Measurements from ENCODE around the gene CLRN1. TPM values are rescaled to one million over a fixed set of nuclear protein-coding genes. Genes with fewer than 3 reads are reported as not detected.

Gene CLRN1
- total and polyA plus RNA-seq, 2 donors: not detected

GRCh38 chr3:150960708-150961684, 11.5 kb downstream of the CLRN1 start:
- Histone ChIP-seq H3K4me3 (ENCODE audit: low read depth, low read length) (no peak overlapping the region), H3K27ac (ENCODE audit: low read depth) (no peak overlapping the region), H3K36me3 (ENCODE audit: insufficient read depth) (no peaks in the 10 kb centered on the region), H3K4me1 (ENCODE audit: insufficient read depth) (no peaks in the 10 kb centered on the region)
- WGBS: 64% methylated on average over 5 of the region's 5 CpGs
- DNase-seq (ENCODE audit: extremely low spot score): no peak

GRCh38 chr3:150958683-150959082, 13.8 kb downstream of the CLRN1 start:
- no peaks in the 10 kb centered on the region for H3K4me1 ChIP-seq (ENCODE audit: insufficient read depth)
- 57% methylated on average over 3 of the region's 3 CpGs for WGBS
- no peak for DNase-seq (ENCODE audit: extremely low spot score)
- no peaks in the 10 kb centered on the region for H3K36me3 ChIP-seq (ENCODE audit: insufficient read depth)
- no peak overlapping the region for H3K27ac ChIP-seq (ENCODE audit: low read depth)
- H3K4me3 ChIP-seq (ENCODE audit: low read depth, low read length): no peak overlapping the region

GRCh38 chr3:150956376-150956775, 16.2 kb downstream of the CLRN1 start:
- WGBS: 59% methylated on average over 6 of the region's 6 CpGs
- Histone ChIP-seq H3K4me1 (ENCODE audit: insufficient read depth) (no peaks in the 10 kb centered on the region), H3K36me3 (ENCODE audit: insufficient read depth) (no peaks in the 10 kb centered on the region), H3K27ac (ENCODE audit: low read depth) (no peak overlapping the region), H3K4me3 (ENCODE audit: low read depth, low read length) (no peak overlapping the region)
- no peak for DNase-seq (ENCODE audit: extremely low spot score)

- 91% methylated on average over 13 of the region's 13 CpGs for WGBS
- H3K4me3 ChIP-seq (ENCODE audit: low read depth, low read length): no peak overlapping the region
- no peaks in the 10 kb centered on the region for H3K36me3 ChIP-seq (ENCODE audit: insufficient read depth)
- no peaks in the 10 kb centered on the region for H3K4me1 ChIP-seq (ENCODE audit: insufficient read depth)
- H3K27ac ChIP-seq (ENCODE audit: low read depth): no peak overlapping the region
- DNase-seq (ENCODE audit: extremely low spot score): no peak
Measured at GRCh38 chr3:150951923-150952322, 20.6 kb downstream of the CLRN1 start.

- 56% methylated on average over 3 of the region's 3 CpGs for WGBS
Measured at GRCh38 chr3:150945226-150946032, 27.1 kb downstream of the CLRN1 start.

GRCh38 chr3:150942221-150942620, 30.3 kb downstream of the CLRN1 start:
- Histone ChIP-seq H3K36me3 (ENCODE audit: insufficient read depth) (no peaks in the 10 kb centered on the region), H3K4me1 (ENCODE audit: insufficient read depth) (no peaks in the 10 kb centered on the region), H3K27ac (ENCODE audit: low read depth) (no peak overlapping the region), H3K4me3 (ENCODE audit: low read depth, low read length) (no peak overlapping the region)
- DNase-seq (ENCODE audit: extremely low spot score): no peak
- WGBS: 87% methylated on average over 3 of the region's 3 CpGs

More at GRCh38 chr3:150945226-150946032, 27.1 kb downstream of the CLRN1 start:
- Histone ChIP-seq H3K27ac (ENCODE audit: low read depth) (no peak overlapping the region), H3K4me1 (ENCODE audit: insufficient read depth) (no peaks in the 10 kb centered on the region), H3K36me3 (ENCODE audit: insufficient read depth) (no peaks in the 10 kb centered on the region), H3K4me3 (ENCODE audit: low read depth, low read length) (no peak overlapping the region)
- DNase-seq (ENCODE audit: extremely low spot score): no peak

- DNase-seq (ENCODE audit: extremely low spot score): no peak
- Histone ChIP-seq H3K4me3 (ENCODE audit: low read depth, low read length) (no peak overlapping the region), H3K36me3 (ENCODE audit: insufficient read depth) (no peaks in the 10 kb centered on the region), H3K4me1 (ENCODE audit: insufficient read depth) (no peaks in the 10 kb centered on the region), H3K27ac (ENCODE audit: low read depth) (no peak overlapping the region)
- 62% methylated on average over 2 of the region's 2 CpGs for WGBS
Measured at GRCh38 chr3:150936693-150937092, 35.8 kb downstream of the CLRN1 start.

GRCh38 chr3:150933473-150933995, 39.0 kb downstream of the CLRN1 start:
- Histone ChIP-seq H3K27ac (ENCODE audit: low read depth) (no peak overlapping the region), H3K36me3 (ENCODE audit: insufficient read depth) (no peaks in the 10 kb centered on the region), H3K4me1 (ENCODE audit: insufficient read depth) (no peaks in the 10 kb centered on the region), H3K4me3 (ENCODE audit: low read depth, low read length) (no peak overlapping the region)
- DNase-seq (ENCODE audit: extremely low spot score): no peak
- WGBS: 27% methylated on average over 1 of the region's 1 CpG

GRCh38 chr3:150931745-150932144, 40.8 kb downstream of the CLRN1 start:
- Histone ChIP-seq H3K4me1 (ENCODE audit: insufficient read depth) (no peaks in the 10 kb centered on the region), H3K36me3 (ENCODE audit: insufficient read depth) (no peaks in the 10 kb centered on the region), H3K4me3 (ENCODE audit: low read depth, low read length) (no peak overlapping the region), H3K27ac (ENCODE audit: low read depth) (no peak overlapping the region)
- 63% methylated on average over 1 of the region's 1 CpG for WGBS
- no peak for DNase-seq (ENCODE audit: extremely low spot score)

- Histone ChIP-seq H3K36me3 (ENCODE audit: insufficient read depth) (no peaks in the 10 kb centered on the region), H3K27ac (ENCODE audit: low read depth) (no peak overlapping the region), H3K4me3 (ENCODE audit: low read depth, low read length) (no peak overlapping the region), H3K4me1 (ENCODE audit: insufficient read depth) (no peaks in the 10 kb centered on the region)
- 70% methylated on average over 3 of the region's 3 CpGs for WGBS
- no peak for DNase-seq (ENCODE audit: extremely low spot score)
Measured at GRCh38 chr3:150930839-150931238, 41.7 kb downstream of the CLRN1 start.

- Histone ChIP-seq H3K4me3 (ENCODE audit: low read depth, low read length) (no peak overlapping the region), H3K4me1 (ENCODE audit: insufficient read depth) (no peaks in the 10 kb centered on the region), H3K27ac (ENCODE audit: low read depth) (no peak overlapping the region), H3K36me3 (ENCODE audit: insufficient read depth) (no peaks in the 10 kb centered on the region)
- DNase-seq (ENCODE audit: extremely low spot score): no peak
- 94% methylated on average over 1 of the region's 1 CpG for WGBS
Measured at GRCh38 chr3:150928234-150928633, 44.3 kb downstream of the CLRN1 start.

GRCh38 chr3:150926328-150926727, 46.2 kb downstream of the CLRN1 start:
- Histone ChIP-seq H3K36me3 (ENCODE audit: insufficient read depth) (no peaks in the 10 kb centered on the region), H3K4me3 (ENCODE audit: low read depth, low read length) (no peak overlapping the region), H3K27ac (ENCODE audit: low read depth) (no peak overlapping the region), H3K4me1 (ENCODE audit: insufficient read depth) (no peaks in the 10 kb centered on the region)
- DNase-seq (ENCODE audit: extremely low spot score): no peak
- 83% methylated on average over 7 of the region's 7 CpGs for whole genome bisulfite sequencing

- no peaks in the 10 kb centered on the region for H3K36me3 ChIP-seq (ENCODE audit: insufficient read depth)
- no peak for DNase-seq (ENCODE audit: extremely low spot score)
- 21% methylated on average over 14 of the region's 14 CpGs for WGBS
- H3K27ac ChIP-seq (ENCODE audit: low read depth): no peak overlapping the region
- H3K4me1 ChIP-seq (ENCODE audit: insufficient read depth): no peaks in the 10 kb centered on the region
- H3K4me3 ChIP-seq (ENCODE audit: low read depth, low read length): no peak overlapping the region
Measured at GRCh38 chr3:150925751-150926201, 46.8 kb downstream of the CLRN1 start.

Measured in urinary bladder (tissue), 4 donors.